ENCODE results near the gene CCDC141. TPM values are rescaled to one million over a fixed set of nuclear protein-coding genes. Genes with fewer than 3 reads are reported as not detected.

Gene CCDC141
- total and polyA plus RNA-seq, 2 experiments from 2014 or later: 11.7 to 13.4 TPM

GRCh38 chr2:178946494-178946893 is 103.4 kb downstream of the CCDC141 start:
- Mint-ChIP-seq H3K36me3 (ENCODE audit: low read depth) (peaks cover 4% of the 10 kb centered on the region; the same call in 1 of the 3 replicates), H3K4me1 (no peaks in the 10 kb centered on the region; the same call in 2 of the 3 replicates), H3K4me3 (no peak overlapping the region), H3K27ac (no peak overlapping the region), H3K27me3 (ENCODE audit: insufficient read depth, low read depth, poor library complexity) (no peaks in the 10 kb centered on the region), H3K9me3 (peaks cover 5% of the 10 kb centered on the region)
- no peaks in the 10 kb centered on the region for H3K4me1 ChIP-seq (ENCODE audit: insufficient read depth)
- H3K36me3 ChIP-seq (ENCODE audit: insufficient read depth): no peaks in the 10 kb centered on the region
- H3K79me2 ChIP-seq (replicated peaks; ENCODE audit: insufficient read depth): no peaks in the 10 kb centered on the region
- ATAC-seq (no peak), DNase-seq (ENCODE audit: low spot score) (no peak)
- no peak overlapping the region for H2AFZ ChIP-seq
- 0 out of 2 replicates have a peak, but pooled peaks cover 8% of the 10 kb centered on the region for H3K9me2 ChIP-seq (ENCODE audit: insufficient read depth)
- no peaks in the 10 kb centered on the region for H4K20me1 ChIP-seq (replicated peaks; ENCODE audit: insufficient read depth)
- no peak overlapping the region for H3K4me3 ChIP-seq
- H3K4me2 ChIP-seq: no peak overlapping the region
- no peaks in the 10 kb centered on the region for H3K27me3 ChIP-seq (ENCODE audit: insufficient read depth)
- no peak overlapping the region for H3K27ac ChIP-seq (ENCODE audit: low read depth)
- no peak for TF ChIP-seq ZNF462 (CRISPR knock-in tag; IDR thresholded peaks at IDR 0.05)
- no peak for TF ChIP-seq REST (IDR thresholded peaks at IDR 0.05; ENCODE audit: unreplicated experiment)
- TF ChIP-seq POLR2AphosphoS5 (IDR thresholded peaks at IDR 0.05; ENCODE audit: low read depth): no peak
- no peak for TF ChIP-seq ETS1 (IDR thresholded peaks at IDR 0.05)
- TF ChIP-seq NANOG (IDR thresholded peaks at IDR 0.05; ENCODE audit: borderline replicate concordance): no peak
- no peaks in the 10 kb centered on the region for H3F3A ChIP-seq (replicated peaks; ENCODE audit: low read depth)

Data from GM23338 (cell line).